ENCODE measurements around the gene TENT5A.

TENT5A gene

GRCh38 chr6:81722506-81723223 is 29.8 kb downstream of the TENT5A start:
- Mint-ChIP-seq H3K27me3 (no peaks in the 10 kb centered on the region), H3K36me3 (no peaks in the 10 kb centered on the region), H3K4me1 (ENCODE audit: low read depth) (no peaks in the 10 kb centered on the region), H3K27ac (no peak overlapping the region), H3K9me3 (ENCODE audit: low read depth) (no peaks in the 10 kb centered on the region), H3K4me3 (no peak overlapping the region)

GRCh38 chr6:81720427-81720826 is 32.1 kb downstream of the TENT5A start:
- Mint-ChIP-seq H3K27ac (no peak overlapping the region), H3K27me3 (no peaks in the 10 kb centered on the region), H3K4me1 (ENCODE audit: low read depth) (no peaks in the 10 kb centered on the region), H3K9me3 (ENCODE audit: low read depth) (no peaks in the 10 kb centered on the region), H3K4me3 (no peak overlapping the region), H3K36me3 (no peaks in the 10 kb centered on the region)

GRCh38 chr6:81718126-81718525 is 34.4 kb downstream of the TENT5A start:
- Mint-ChIP-seq H3K4me1 (ENCODE audit: low read depth) (no peaks in the 10 kb centered on the region), H3K4me3 (no peak overlapping the region), H3K27ac (no peak overlapping the region), H3K27me3 (no peaks in the 10 kb centered on the region), H3K9me3 (ENCODE audit: low read depth) (no peaks in the 10 kb centered on the region), H3K36me3 (no peaks in the 10 kb centered on the region)

- Mint-ChIP-seq H3K4me1 (ENCODE audit: low read depth) (no peaks in the 10 kb centered on the region), H3K36me3 (no peaks in the 10 kb centered on the region), H3K9me3 (ENCODE audit: low read depth) (no peaks in the 10 kb centered on the region), H3K27me3 (no peaks in the 10 kb centered on the region), H3K4me3 (no peak overlapping the region), H3K27ac (no peak overlapping the region)
These were observed 37.8 kb downstream of the TENT5A start for GRCh38 chr6:81714684-81715083.

- H3K4me3 Mint-ChIP-seq: no peak overlapping the region
- no peaks in the 10 kb centered on the region for H3K4me1 Mint-ChIP-seq (ENCODE audit: low read depth)
- H3K36me3 Mint-ChIP-seq: no peaks in the 10 kb centered on the region
- H3K9me3 Mint-ChIP-seq (ENCODE audit: low read depth): no peaks in the 10 kb centered on the region
- H3K27me3 Mint-ChIP-seq: no peaks in the 10 kb centered on the region
- H3K27ac Mint-ChIP-seq: no peak overlapping the region
These were observed 39.3 kb downstream of the TENT5A start for GRCh38 chr6:81713205-81713604.

- Mint-ChIP-seq H3K36me3 (peaks cover 3% of the 10 kb centered on the region), H3K4me1 (ENCODE audit: low read depth) (no peaks in the 10 kb centered on the region), H3K4me3 (no peak overlapping the region), H3K9me3 (ENCODE audit: low read depth) (no peaks in the 10 kb centered on the region), H3K27me3 (no peaks in the 10 kb centered on the region), H3K27ac (no peak overlapping the region)
These were observed 44.3 kb downstream of the TENT5A start for GRCh38 chr6:81708113-81708699.

GRCh38 chr6:81704700-81705099 is 47.8 kb downstream of the TENT5A start:
- Mint-ChIP-seq H3K4me3 (no peak overlapping the region), H3K27ac (no peak overlapping the region), H3K36me3 (peaks cover 7% of the 10 kb centered on the region), H3K9me3 (ENCODE audit: low read depth) (no peaks in the 10 kb centered on the region), H3K4me1 (ENCODE audit: low read depth) (no peaks in the 10 kb centered on the region), H3K27me3 (no peaks in the 10 kb centered on the region)

GRCh38 chr6:81700414-81700813 is 52.1 kb downstream of the TENT5A start:
- H3K27ac Mint-ChIP-seq: no peak overlapping the region
- H3K4me3 Mint-ChIP-seq: no peak overlapping the region
- H3K9me3 Mint-ChIP-seq (ENCODE audit: low read depth): no peaks in the 10 kb centered on the region
- H3K27me3 Mint-ChIP-seq: no peaks in the 10 kb centered on the region
- H3K36me3 Mint-ChIP-seq: peaks cover 7% of the 10 kb centered on the region
- H3K4me1 Mint-ChIP-seq (ENCODE audit: low read depth): no peaks in the 10 kb centered on the region

- Mint-ChIP-seq H3K9me3 (ENCODE audit: low read depth) (no peaks in the 10 kb centered on the region), H3K4me1 (ENCODE audit: low read depth) (no peaks in the 10 kb centered on the region), H3K27ac (no peak overlapping the region), H3K27me3 (no peaks in the 10 kb centered on the region), H3K4me3 (no peak overlapping the region), H3K36me3 (no peaks in the 10 kb centered on the region)
These were observed 54.9 kb downstream of the TENT5A start for GRCh38 chr6:81697559-81697958.

GRCh38 chr6:81696524-81696923 is 56.0 kb downstream of the TENT5A start:
- H3K9me3 Mint-ChIP-seq (ENCODE audit: low read depth): no peaks in the 10 kb centered on the region
- no peak overlapping the region for H3K4me3 Mint-ChIP-seq
- no peaks in the 10 kb centered on the region for H3K27me3 Mint-ChIP-seq
- no peak overlapping the region for H3K27ac Mint-ChIP-seq
- H3K36me3 Mint-ChIP-seq: no peaks in the 10 kb centered on the region
- H3K4me1 Mint-ChIP-seq (ENCODE audit: low read depth): no peaks in the 10 kb centered on the region
